B cell (primary cell): ENCODE results near the gene COQ8A. TPM values are rescaled to one million over a fixed set of nuclear protein-coding genes. Genes with fewer than 3 reads are reported as not detected.
A peak's percentile ranks its signal among the peaks of the same experiment; 100 is the strongest.

Experiments used
- ATAC-seq: fragments of 200-7000 bp; cut with Tn5 transposase; one replicate; pipeline ENCODE4 v1.10.0; 2021; ENCODE audit warnings: low read depth, mild to moderate bottlenecking, moderate number of reproducible peaks, moderate library complexity
- CTCF ChIA-PET: fragments of 350-600 bp; sonication (Branson Sonifier 250); formaldehyde crosslinking; loops from one replicate; lab custom pipeline; 2021; ENCODE audit warnings: antibody characterized with exemption, inconsistent platforms; lab: Charles Lee
- POLR2A ChIA-PET: fragments of 350-600 bp; sonication (Branson Sonifier 250); formaldehyde crosslinking; loops from one replicate; lab custom pipeline; 2021; ENCODE audit warnings: antibody characterized with exemption; lab: Charles Lee
- DNase-seq: peaks from one replicate; pipeline ENCODE4 v3.0.0; 2013
- H2AFZ ChIP-seq: 2 replicates; pipeline ENCODE4 v1.6.1; 2012; ENCODE audit warnings: mild to moderate bottlenecking, low read depth, low read length; ENCODE audit not compliant: insufficient read depth, poor library complexity, severe bottlenecking
- H3K27ac ChIP-seq, 2 donors: 1 replicate in 1 of 2; 2 replicates in 1 of 2; pipeline ENCODE4 v1.5.1; 2012 to 2013; ENCODE audit warnings: low read length in 2 of 2, mild to moderate bottlenecking in 2 of 2, moderate library complexity in 1 of 2
- H3K27me3 ChIP-seq, 4 experiments: fragments of 200-600 bp in 1 of 4; sonication (generic) in 1 of 4; replicated peaks in 1 of 4; 1 replicate in 2 of 4; 2 replicates in 2 of 4; pipeline versions ENCODE4 v1.6.1 to v1.7.0; 2013 to 2016; ENCODE audit warnings: low read length in 3 of 4, mild to moderate bottlenecking in 2 of 4, mixed read lengths in 1 of 4, moderate library complexity in 1 of 4; ENCODE audit not compliant: insufficient read depth in 4 of 4, control insufficient read depth in 3 of 4; ENCODE audit errors: control extremely low read depth in 1 of 4
- H3K36me3 ChIP-seq, 2 experiments: replicated peaks in 1 of 2; 1 replicate in 1 of 2; 2 replicates in 1 of 2; pipeline versions ENCODE4 v1.6.1 to v1.7.1; 2013; ENCODE audit warnings: low read length in 1 of 2; ENCODE audit not compliant: insufficient read depth in 2 of 2, control insufficient read depth in 1 of 2; ENCODE audit errors: control extremely low read depth in 1 of 2, extremely low read depth in 1 of 2
- H3K4me1 ChIP-seq, 2 donors: fragments of 200-600 bp in 1 of 2; sonication (generic) in 1 of 2; 1 replicate in 1 of 2; 2 replicates in 1 of 2; pipeline versions ENCODE4 v1.5.1 to v1.6.1; 2013 to 2017; ENCODE audit warnings: low read length in 2 of 2; ENCODE audit not compliant: control insufficient read depth in 2 of 2, insufficient read depth in 2 of 2
- H3K4me2 ChIP-seq: replicated peaks from 2 replicates; pipeline ENCODE3; 2012; ENCODE audit warnings: mild to moderate bottlenecking, low read depth, low read length; ENCODE audit not compliant: poor library complexity, severe bottlenecking
- H3K4me3 ChIP-seq, 5 experiments: fragments of 200-600 bp in 1 of 5; sonication (generic) in 1 of 5; 1 replicate in 3 of 5; 2 replicates in 2 of 5; pipeline versions ENCODE4 v1.5.1 to v1.7.0; 2011 to 2016; ENCODE audit warnings: low read length in 4 of 5, mild to moderate bottlenecking in 4 of 5, low read depth in 2 of 5, control low read depth in 1 of 5, moderate library complexity in 1 of 5; ENCODE audit not compliant: insufficient read depth in 1 of 5; ENCODE audit errors: control extremely low read depth in 1 of 5, extremely low read depth in 1 of 5
- H3K79me2 ChIP-seq: fragments of 200-600 bp; sonication (generic); one replicate; pipeline ENCODE4 v1.6.0; 2016; ENCODE audit warnings: low read length; ENCODE audit not compliant: control insufficient read depth, insufficient read depth
- H3K9ac ChIP-seq: fragments of 200-600 bp; sonication (generic); 2 replicates; pipeline ENCODE4 v1.6.1; 2017; ENCODE audit warnings: mild to moderate bottlenecking, low read length, moderate library complexity
- H3K9me3 ChIP-seq, 3 donors: one replicate each; pipeline versions ENCODE4 v1.6.1 to v1.7.1; 2013; ENCODE audit warnings: low read length in 2 of 3; ENCODE audit not compliant: control insufficient read depth in 2 of 3, insufficient read depth in 1 of 3; ENCODE audit errors: control extremely low read depth in 1 of 3
- H4K20me1 ChIP-seq: 2 replicates; pipeline ENCODE4 v1.6.0; 2012; ENCODE audit warnings: mild to moderate bottlenecking, low read length; ENCODE audit not compliant: insufficient read depth, control insufficient read depth, poor library complexity, severe bottlenecking
- H3K27ac Mint-ChIP-seq: one replicate; pipeline ENCODE4 v1.8.0; 2021; ENCODE audit warnings: mixed read lengths
- H3K27me3 Mint-ChIP-seq: one replicate; pipeline ENCODE4 v1.8.0; 2021; ENCODE audit warnings: mixed read lengths
- H3K4me1 Mint-ChIP-seq: one replicate; pipeline ENCODE4 v1.8.0; 2021; ENCODE audit warnings: mixed read lengths
- H3K4me3 Mint-ChIP-seq: one replicate; pipeline ENCODE4 v1.8.0; 2021; ENCODE audit warnings: mixed read lengths
- H3K9me3 Mint-ChIP-seq: one replicate; pipeline ENCODE4 v1.8.0; 2022; ENCODE audit warnings: mixed read lengths; ENCODE audit not compliant: insufficient read depth
- EZH2 ChIP-seq: IDR thresholded peaks from 2 replicates; pipeline ENCODE4 v1.6.1; 2012; ENCODE audit warnings: borderline replicate concordance, low read depth, mild to moderate bottlenecking, moderate library complexity, low read length; ENCODE audit not compliant: insufficient read depth, poor library complexity, severe bottlenecking
- WGBS: methylation state at CpG from one replicate; pipeline ENCODE4 v1.1.5; 2013; ENCODE audit warnings: missing lambda C conversion rate; ENCODE audit not compliant: insufficient coverage; 5-methylcytosine and 5-hydroxymethylcytosine counted together
- intact Hi-C: fragments of 100-400 bp; cut with micrococcal nuclease; formaldehyde crosslinking; loops from one replicate; pipeline ENCODE4 v1.10.0; 2022
- polyA plus RNA-seq: library from polyadenylated mRNA; depleted of rRNA; stranded (reverse); fragments of >200 nt; gene quantifications from 2 replicates; pipeline ENCODE4 v1.2.3, GENCODE V29; 2012
- total RNA-seq, 2 donors: library from RNA; stranded (reverse); fragments of 120-200 nt in 1 of 2; gene quantifications; 1 replicate in 1 of 2; 2 replicates in 1 of 2; pipeline versions ENCODE4 v1.2.3 to v1.2.4, GENCODE V29; 2013 to 2022
- TF ChIP-seq, protein P1 (sequence below): fragments of 200-600 bp; IDR thresholded peaks from one replicate; pipeline ENCODE4 v1.8.0; 2022; ENCODE audit warnings: antibody characterized with exemption, mild to moderate bottlenecking

COQ8A gene
- total and polyA plus RNA-seq, 2 donors (not counting 1 experiment from before 2014, with no cell fraction given) = 44.3 to 58.2 TPM

GRCh38 chr1:226990133-226990716, 50.1 kb downstream of the COQ8A start:
- no peaks in the 10 kb centered on the region for H3K9me3 Mint-ChIP-seq
- Histone ChIP-seq H3K9me3 (no peaks in the 10 kb centered on the region), H3K9ac (no peak overlapping the region), H3K36me3 (peaks cover 0 to 12% of the 10 kb centered on the region in 2 experiments), H2AFZ (peak overlapping the region; percentile 38), H3K4me3 (peak overlapping the region in 1 of 5 experiments; percentile 8), H3K79me2 (no peaks in the 10 kb centered on the region), H3K27ac (peak overlapping the region in 1 of 2 donors; percentile 67), H3K4me2 (peak overlapping the region; percentile 48), H3K4me1 (peaks cover 18 to 20% of the 10 kb centered on the region in 2 donors), H3K27me3 (no peaks in the 10 kb centered on the region), H4K20me1 (no peaks in the 10 kb centered on the region)
- H3K4me1 Mint-ChIP-seq = peaks cover 21% of the 10 kb centered on the region
- 83% methylated on average over 6 of the region's 10 CpGs for WGBS
- ChIA-PET CTCF (interaction anchor here (0.6 kb wide), 1 partner anchor 244 kb away, joined by 3 read pairs; no protein-coding TSS in a partner anchor), POLR2A (no interaction called here)
- TF ChIP-seq EZH2 = no peak
- TF ChIP-seq, protein P1, sequence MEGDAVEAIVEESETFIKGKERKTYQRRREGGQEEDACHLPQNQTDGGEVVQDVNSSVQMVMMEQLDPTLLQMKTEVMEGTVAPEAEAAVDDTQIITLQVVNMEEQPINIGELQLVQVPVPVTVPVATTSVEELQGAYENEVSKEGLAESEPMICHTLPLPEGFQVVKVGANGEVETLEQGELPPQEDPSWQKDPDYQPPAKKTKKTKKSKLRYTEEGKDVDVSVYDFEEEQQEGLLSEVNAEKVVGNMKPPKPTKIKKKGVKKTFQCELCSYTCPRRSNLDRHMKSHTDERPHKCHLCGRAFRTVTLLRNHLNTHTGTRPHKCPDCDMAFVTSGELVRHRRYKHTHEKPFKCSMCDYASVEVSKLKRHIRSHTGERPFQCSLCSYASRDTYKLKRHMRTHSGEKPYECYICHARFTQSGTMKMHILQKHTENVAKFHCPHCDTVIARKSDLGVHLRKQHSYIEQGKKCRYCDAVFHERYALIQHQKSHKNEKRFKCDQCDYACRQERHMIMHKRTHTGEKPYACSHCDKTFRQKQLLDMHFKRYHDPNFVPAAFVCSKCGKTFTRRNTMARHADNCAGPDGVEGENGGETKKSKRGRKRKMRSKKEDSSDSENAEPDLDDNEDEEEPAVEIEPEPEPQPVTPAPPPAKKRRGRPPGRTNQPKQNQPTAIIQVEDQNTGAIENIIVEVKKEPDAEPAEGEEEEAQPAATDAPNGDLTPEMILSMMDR = no peak
- intact Hi-C loops = no loop called here
- peak overlapping the region; percentile 36 for H3K4me3 Mint-ChIP-seq
- no peaks in the 10 kb centered on the region for H3K27me3 Mint-ChIP-seq
- DNase-seq = no peak
- peak overlapping the region; percentile 84 for H3K27ac Mint-ChIP-seq
- ATAC-seq = peak; percentile 64

GRCh38 chr1:226991920-226992319, 51.8 kb downstream of the COQ8A start:
- TF ChIP-seq, protein P1 = no peak
- TF ChIP-seq EZH2 = no peak
- DNase-seq = no peak
- no peak overlapping the region for H3K4me2 ChIP-seq
- Mint-ChIP-seq H3K9me3 (no peaks in the 10 kb centered on the region), H3K27me3 (no peaks in the 10 kb centered on the region), H3K4me1 (peaks cover 21% of the 10 kb centered on the region), H3K4me3 (no peak overlapping the region), H3K27ac (no peak overlapping the region)
- H3K27me3 ChIP-seq = no peaks in the 10 kb centered on the region
- CTCF ChIA-PET = no interaction called here
- no peak overlapping the region for H3K4me3 ChIP-seq
- no peak for ATAC-seq
- no peaks in the 10 kb centered on the region for H3K9me3 ChIP-seq
- no peak overlapping the region for H2AFZ ChIP-seq
- POLR2A ChIA-PET = no interaction called here
- intact Hi-C loops = no loop called here
- WGBS = no CpG with 5 or more reads among the region's 4 CpGs
- no peaks in the 10 kb centered on the region for H3K36me3 ChIP-seq
- no peaks in the 10 kb centered on the region for H4K20me1 ChIP-seq
- no peak overlapping the region for H3K9ac ChIP-seq
- no peak overlapping the region for H3K27ac ChIP-seq
- H3K4me1 ChIP-seq = peaks cover 18 to 20% of the 10 kb centered on the region in 2 donors
- no peaks in the 10 kb centered on the region for H3K79me2 ChIP-seq
